ENCODE results near the gene PCGF5. TPM values are rescaled to one million over a fixed set of nuclear protein-coding genes. Genes with fewer than 3 reads are reported as not detected.

Gene PCGF5
- total and polyA plus RNA-seq, 2 experiments from 2014 or later, result 7.7 to 8.7 TPM

DNA sequence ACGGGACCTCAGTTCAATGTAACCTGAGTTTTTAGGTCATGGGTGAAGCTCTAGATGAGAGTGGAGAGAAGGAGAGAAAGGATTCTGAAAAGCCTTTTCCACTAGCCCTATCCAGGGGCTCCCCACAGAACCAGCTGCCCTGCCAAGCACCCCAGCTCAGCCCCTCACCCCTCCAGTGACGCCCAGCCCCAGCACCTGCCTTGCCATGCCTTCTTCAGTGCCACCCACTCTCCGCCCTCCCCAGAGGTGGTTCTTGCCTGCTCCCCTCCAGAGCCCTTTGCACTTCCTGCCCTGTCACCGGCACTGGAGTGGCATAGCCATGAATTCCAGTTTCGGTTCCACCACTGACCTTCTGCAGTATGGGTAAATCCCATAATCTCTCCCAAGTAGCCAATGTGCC, 70.1 kb downstream of the PCGF5 start:
- H3K4me3 ChIP-seq, result no peak overlapping the region
- peaks cover under 1% of the 10 kb centered on the region; the same call in 1 of the 2 replicates for H3K4me1 ChIP-seq (ENCODE audit: insufficient read depth)
- Mint-ChIP-seq H3K4me1 (no peaks in the 10 kb centered on the region; the same call in 2 of the 3 replicates), H3K36me3 (ENCODE audit: low read depth) (no peaks in the 10 kb centered on the region), H3K9me3 (no peaks in the 10 kb centered on the region), H3K4me3 (no peak overlapping the region), H3K27ac (no peak overlapping the region), H3K27me3 (ENCODE audit: insufficient read depth, low read depth, poor library complexity) (peaks cover 9% of the 10 kb centered on the region)
- 0 out of 2 replicates have a peak, but pooled peaks cover 3% of the 10 kb centered on the region for H3K9me2 ChIP-seq (ENCODE audit: insufficient read depth)
- ATAC-seq (no peak), DNase-seq (ENCODE audit: low spot score) (no peak)
- H2AFZ ChIP-seq, result no peak overlapping the region
- no peaks in the 10 kb centered on the region for H3K79me2 ChIP-seq (replicated peaks; ENCODE audit: insufficient read depth)
- no peaks in the 10 kb centered on the region for H3F3A ChIP-seq (replicated peaks; ENCODE audit: low read depth)
- no peaks in the 10 kb centered on the region for H3K36me3 ChIP-seq (ENCODE audit: insufficient read depth)
- no peak for TF ChIP-seq ZNF114 (CRISPR knock-in tag; IDR thresholded peaks at IDR 0.05)
- TF ChIP-seq STAT1 (IDR thresholded peaks at IDR 0.05; ENCODE audit: unreplicated experiment), result no peak
- TF ChIP-seq EZH2 (IDR thresholded peaks at IDR 0.05; ENCODE audit: low read depth, unreplicated experiment), result no peak
- TF ChIP-seq, protein P1, sequence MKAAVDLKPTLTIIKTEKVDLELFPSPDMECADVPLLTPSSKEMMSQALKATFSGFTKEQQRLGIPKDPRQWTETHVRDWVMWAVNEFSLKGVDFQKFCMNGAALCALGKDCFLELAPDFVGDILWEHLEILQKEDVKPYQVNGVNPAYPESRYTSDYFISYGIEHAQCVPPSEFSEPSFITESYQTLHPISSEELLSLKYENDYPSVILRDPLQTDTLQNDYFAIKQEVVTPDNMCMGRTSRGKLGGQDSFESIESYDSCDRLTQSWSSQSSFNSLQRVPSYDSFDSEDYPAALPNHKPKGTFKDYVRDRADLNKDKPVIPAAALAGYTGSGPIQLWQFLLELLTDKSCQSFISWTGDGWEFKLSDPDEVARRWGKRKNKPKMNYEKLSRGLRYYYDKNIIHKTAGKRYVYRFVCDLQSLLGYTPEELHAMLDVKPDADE (IDR thresholded peaks at IDR 0.05), result no peak
- no peak for TF ChIP-seq JUNB (IDR thresholded peaks at IDR 0.05; ENCODE audit: unreplicated experiment)
- no peak for TF ChIP-seq REST (IDR thresholded peaks at IDR 0.05; ENCODE audit: unreplicated experiment)
- TF ChIP-seq, protein P2, sequence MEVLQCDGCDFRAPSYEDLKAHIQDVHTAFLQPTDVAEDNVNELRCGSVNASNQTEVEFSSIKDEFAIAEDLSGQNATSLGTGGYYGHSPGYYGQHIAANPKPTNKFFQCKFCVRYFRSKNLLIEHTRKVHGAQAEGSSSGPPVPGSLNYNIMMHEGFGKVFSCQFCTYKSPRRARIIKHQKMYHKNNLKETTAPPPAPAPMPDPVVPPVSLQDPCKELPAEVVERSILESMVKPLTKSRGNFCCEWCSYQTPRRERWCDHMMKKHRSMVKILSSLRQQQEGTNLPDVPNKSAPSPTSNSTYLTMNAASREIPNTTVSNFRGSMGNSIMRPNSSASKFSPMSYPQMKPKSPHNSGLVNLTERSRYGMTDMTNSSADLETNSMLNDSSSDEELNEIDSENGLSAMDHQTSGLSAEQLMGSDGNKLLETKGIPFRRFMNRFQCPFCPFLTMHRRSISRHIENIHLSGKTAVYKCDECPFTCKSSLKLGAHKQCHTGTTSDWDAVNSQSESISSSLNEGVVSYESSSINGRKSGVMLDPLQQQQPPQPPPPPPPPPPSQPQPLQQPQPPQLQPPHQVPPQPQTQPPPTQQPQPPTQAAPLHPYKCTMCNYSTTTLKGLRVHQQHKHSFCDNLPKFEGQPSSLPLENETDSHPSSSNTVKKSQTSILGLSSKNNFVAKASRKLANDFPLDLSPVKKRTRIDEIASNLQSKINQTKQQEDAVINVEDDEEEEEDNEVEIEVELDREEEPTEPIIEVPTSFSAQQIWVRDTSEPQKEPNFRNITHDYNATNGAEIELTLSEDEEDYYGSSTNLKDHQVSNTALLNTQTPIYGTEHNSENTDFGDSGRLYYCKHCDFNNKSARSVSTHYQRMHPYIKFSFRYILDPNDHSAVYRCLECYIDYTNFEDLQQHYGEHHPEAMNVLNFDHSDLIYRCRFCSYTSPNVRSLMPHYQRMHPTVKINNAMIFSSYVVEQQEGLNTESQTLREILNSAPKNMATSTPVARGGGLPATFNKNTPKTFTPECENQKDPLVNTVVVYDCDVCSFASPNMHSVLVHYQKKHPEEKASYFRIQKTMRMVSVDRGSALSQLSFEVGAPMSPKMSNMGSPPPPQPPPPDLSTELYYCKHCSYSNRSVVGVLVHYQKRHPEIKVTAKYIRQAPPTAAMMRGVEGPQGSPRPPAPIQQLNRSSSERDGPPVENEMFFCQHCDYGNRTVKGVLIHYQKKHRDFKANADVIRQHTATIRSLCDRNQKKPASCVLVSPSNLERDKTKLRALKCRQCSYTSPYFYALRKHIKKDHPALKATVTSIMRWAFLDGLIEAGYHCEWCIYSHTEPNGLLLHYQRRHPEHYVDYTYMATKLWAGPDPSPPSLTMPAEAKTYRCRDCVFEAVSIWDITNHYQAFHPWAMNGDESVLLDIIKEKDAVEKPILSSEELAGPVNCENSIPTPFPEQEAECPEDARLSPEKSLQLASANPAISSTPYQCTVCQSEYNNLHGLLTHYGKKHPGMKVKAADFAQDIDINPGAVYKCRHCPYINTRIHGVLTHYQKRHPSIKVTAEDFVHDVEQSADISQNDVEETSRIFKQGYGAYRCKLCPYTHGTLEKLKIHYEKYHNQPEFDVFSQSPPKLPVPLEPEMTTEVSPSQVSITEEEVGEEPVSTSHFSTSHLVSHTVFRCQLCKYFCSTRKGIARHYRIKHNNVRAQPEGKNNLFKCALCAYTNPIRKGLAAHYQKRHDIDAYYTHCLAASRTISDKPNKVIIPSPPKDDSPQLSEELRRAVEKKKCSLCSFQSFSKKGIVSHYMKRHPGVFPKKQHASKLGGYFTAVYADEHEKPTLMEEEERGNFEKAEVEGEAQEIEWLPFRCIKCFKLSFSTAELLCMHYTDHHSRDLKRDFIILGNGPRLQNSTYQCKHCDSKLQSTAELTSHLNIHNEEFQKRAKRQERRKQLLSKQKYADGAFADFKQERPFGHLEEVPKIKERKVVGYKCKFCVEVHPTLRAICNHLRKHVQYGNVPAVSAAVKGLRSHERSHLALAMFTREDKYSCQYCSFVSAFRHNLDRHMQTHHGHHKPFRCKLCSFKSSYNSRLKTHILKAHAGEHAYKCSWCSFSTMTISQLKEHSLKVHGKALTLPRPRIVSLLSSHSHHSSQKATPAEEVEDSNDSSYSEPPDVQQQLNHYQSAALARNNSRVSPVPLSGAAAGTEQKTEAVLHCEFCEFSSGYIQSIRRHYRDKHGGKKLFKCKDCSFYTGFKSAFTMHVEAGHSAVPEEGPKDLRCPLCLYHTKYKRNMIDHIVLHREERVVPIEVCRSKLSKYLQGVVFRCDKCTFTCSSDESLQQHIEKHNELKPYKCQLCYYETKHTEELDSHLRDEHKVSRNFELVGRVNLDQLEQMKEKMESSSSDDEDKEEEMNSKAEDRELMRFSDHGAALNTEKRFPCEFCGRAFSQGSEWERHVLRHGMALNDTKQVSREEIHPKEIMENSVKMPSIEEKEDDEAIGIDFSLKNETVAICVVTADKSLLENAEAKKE (CRISPR knock-in tag; IDR thresholded peaks at IDR 0.05), result no peak
- TF ChIP-seq NANOG (IDR thresholded peaks at IDR 0.05; ENCODE audit: borderline replicate concordance), result no peak
- no peak for TF ChIP-seq POLR2AphosphoS5 (IDR thresholded peaks at IDR 0.05; ENCODE audit: low read depth)
- TF ChIP-seq ZNF331 (CRISPR knock-in tag; IDR thresholded peaks at IDR 0.05; ENCODE audit: low read depth), result no peak
- TF ChIP-seq CTCF (conservative IDR thresholded peaks at IDR 0.05; ENCODE audit: low read depth in 2 of 2), result no peak
- no peak for TF ChIP-seq EZH2phosphoT487 (IDR thresholded peaks at IDR 0.05; ENCODE audit: unreplicated experiment)
- no peak for TF ChIP-seq CREB1 (CRISPR knock-in tag; IDR thresholded peaks at IDR 0.05; ENCODE audit: low read depth)
- peaks cover under 1% of the 10 kb centered on the region; the same call in 1 of the 2 replicates for H3K27me3 ChIP-seq (ENCODE audit: insufficient read depth)
- H3K27ac ChIP-seq (ENCODE audit: low read depth), result no peak overlapping the region
- H3K4me2 ChIP-seq, result no peak overlapping the region
- no peaks in the 10 kb centered on the region for H4K20me1 ChIP-seq (replicated peaks; ENCODE audit: insufficient read depth)

Measured in GM23338 (cell line).